Measurements from ENCODE around the gene EED. TPM values are rescaled to one million over a fixed set of nuclear protein-coding genes. Genes with fewer than 3 reads are reported as not detected.
A peak's percentile ranks its signal among the peaks of the same experiment; 100 is the strongest.

Gene EED
- total and polyA plus RNA-seq, 8 donors = 5.1 to 14.0 (median 8.9) TPM

DNA sequence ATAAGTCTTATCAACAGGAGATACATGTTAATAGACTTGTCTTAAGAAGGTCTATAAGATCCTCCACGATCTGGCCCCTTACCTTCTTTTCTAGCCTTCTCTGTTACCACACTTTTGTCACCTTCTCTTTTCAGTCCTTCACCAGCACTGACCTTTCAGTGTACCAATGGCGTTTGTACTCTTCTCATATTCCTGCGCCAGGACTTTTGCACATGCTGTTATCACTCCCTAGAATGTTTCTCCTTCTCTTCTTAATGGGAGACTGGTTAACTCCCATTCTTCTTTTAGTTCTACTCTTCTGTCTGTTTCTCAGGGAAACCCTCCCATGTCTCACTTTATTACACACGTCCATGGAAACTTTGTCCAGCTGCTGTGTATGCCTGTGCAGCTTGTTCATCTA, 4.4 kb upstream of the EED start:
- peaks cover 0 to 7% (median 0%) of the 10 kb centered on the region in 3 donors for H3K4me1 ChIP-seq
- no peaks in the 10 kb centered on the region for H3K36me3 ChIP-seq
- WGBS, 2 donors = 68 to 75% methylated on average over 4 of the region's 4 CpGs
- no peak for ATAC-seq
- intact Hi-C loops (cut with DNase I) = no loop called here
- FAIRE-seq = no peak
- no peaks in the 10 kb centered on the region for H3K27me3 ChIP-seq
- H3K4me3 ChIP-seq = no peak overlapping the region
- TF ChIP-seq, protein P1, sequence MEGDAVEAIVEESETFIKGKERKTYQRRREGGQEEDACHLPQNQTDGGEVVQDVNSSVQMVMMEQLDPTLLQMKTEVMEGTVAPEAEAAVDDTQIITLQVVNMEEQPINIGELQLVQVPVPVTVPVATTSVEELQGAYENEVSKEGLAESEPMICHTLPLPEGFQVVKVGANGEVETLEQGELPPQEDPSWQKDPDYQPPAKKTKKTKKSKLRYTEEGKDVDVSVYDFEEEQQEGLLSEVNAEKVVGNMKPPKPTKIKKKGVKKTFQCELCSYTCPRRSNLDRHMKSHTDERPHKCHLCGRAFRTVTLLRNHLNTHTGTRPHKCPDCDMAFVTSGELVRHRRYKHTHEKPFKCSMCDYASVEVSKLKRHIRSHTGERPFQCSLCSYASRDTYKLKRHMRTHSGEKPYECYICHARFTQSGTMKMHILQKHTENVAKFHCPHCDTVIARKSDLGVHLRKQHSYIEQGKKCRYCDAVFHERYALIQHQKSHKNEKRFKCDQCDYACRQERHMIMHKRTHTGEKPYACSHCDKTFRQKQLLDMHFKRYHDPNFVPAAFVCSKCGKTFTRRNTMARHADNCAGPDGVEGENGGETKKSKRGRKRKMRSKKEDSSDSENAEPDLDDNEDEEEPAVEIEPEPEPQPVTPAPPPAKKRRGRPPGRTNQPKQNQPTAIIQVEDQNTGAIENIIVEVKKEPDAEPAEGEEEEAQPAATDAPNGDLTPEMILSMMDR (IDR thresholded peaks at IDR 0.05) = no peak
- H3K27ac ChIP-seq = no peak overlapping the region
- DNase-seq = no peak
- H3K9me3 ChIP-seq = no peaks in the 10 kb centered on the region

DNA sequence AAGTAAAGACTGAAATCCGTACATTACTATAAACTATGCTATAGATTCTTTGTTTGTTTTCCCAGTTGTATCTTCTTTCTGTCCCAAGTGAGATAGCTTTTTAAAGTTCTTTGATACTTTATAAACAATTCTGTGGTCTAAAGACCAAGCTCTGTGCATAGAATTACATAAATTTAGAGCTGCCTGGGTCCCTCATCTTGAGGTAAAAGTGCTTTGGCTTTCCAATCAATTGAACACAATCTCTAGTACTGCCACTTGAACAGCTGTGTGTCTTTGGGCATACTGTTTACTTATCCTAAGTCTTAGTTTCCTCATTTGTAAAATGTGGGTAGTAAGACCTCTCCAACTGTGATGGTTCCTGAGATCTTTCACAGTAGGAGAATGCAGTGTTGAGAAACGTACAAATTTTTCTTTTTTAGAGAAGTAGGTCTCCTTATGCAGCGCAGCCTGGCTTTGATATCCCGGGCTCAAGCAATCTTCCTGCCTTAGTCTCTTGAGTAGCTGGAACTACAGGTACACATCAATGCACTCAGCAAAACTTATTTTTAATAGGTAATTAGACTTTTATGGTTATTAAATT, 2.5 kb upstream of the EED start:
- 82 to 87% methylated on average over 4 of the region's 4 CpGs for WGBS, 2 donors
- Histone ChIP-seq H3K27ac (no peak overlapping the region), H3K36me3 (no peaks in the 10 kb centered on the region), H3K9me3 (no peaks in the 10 kb centered on the region), H3K27me3 (no peaks in the 10 kb centered on the region), H3K4me1 (peaks cover 0 to 17% (median 8%) of the 10 kb centered on the region in 3 donors), H3K4me3 (no peak overlapping the region)
- FAIRE-seq (no peak), DNase-seq (no peak), ATAC-seq (no peak)
- intact Hi-C loops (cut with DNase I) = no loop called here
- TF ChIP-seq, protein P1 (IDR thresholded peaks at IDR 0.05) = no peak

DNA sequence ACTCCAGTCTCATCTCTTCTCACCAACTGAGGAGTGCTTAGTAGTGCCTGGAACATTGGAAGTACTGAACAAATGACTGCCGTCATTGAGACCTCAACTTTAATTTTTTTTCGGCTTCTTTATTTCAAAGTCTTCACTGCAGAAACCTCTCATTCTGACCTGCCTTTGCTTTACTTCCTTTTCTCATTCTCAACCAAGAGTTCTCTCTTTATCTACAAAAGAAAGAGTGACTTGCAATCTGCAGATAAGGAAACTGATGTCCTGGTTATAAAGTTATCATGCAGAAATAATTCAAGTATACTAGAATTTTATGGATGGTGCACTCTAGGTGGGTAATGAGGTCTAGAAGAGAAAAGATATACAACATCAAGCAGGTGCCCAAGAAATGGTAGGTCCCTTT, 1.2 kb upstream of the EED start:
- Histone ChIP-seq H3K27ac (peak overlapping the region in 1 of 4 donors; percentile 99), H3K36me3 (no peaks in the 10 kb centered on the region), H3K9me3 (no peaks in the 10 kb centered on the region), H3K4me1 (peaks cover 0 to 25% (median 12%) of the 10 kb centered on the region in 3 donors), H3K4me3 (no peak overlapping the region), H3K27me3 (no peaks in the 10 kb centered on the region)
- intact Hi-C loops (cut with DNase I) = no loop called here
- no peak for ATAC-seq
- TF ChIP-seq, protein P1 (IDR thresholded peaks at IDR 0.05) = no peak
- WGBS, 2 donors = 83 to 88% methylated on average over 2 of the region's 2 CpGs
- FAIRE-seq = no peak
- DNase-seq = no peak

DNA sequence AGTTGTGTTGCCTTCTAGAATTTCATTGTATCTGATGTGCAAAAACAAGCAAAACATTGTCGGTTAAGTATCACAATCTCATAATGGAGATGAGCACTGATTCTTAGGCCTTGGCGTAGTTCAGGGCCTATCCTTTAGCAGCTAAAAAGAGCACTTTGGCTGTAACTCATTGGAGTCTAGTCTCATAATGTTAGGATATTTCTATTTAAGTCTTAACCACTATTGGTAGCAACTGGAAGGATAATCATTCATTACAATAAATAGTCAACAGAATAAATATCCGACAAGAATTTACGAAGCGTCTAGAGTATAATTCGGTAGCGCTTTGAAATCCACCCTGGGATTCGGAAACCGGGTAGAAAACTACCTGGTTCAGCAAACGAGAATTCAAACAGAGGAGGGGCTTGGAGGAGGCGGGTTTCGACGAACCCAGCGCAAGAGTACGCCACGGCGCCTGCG, 461 bp upstream of the EED start:
- no peaks in the 10 kb centered on the region for H3K27me3 ChIP-seq
- DNase-seq (peak; percentile 84 to 94 (median 88)), ATAC-seq (peak; percentile 86 to 94 (median 88)), FAIRE-seq (peak; percentile 29)
- no peaks in the 10 kb centered on the region for H3K36me3 ChIP-seq
- intact Hi-C loops (cut with DNase I) = no loop called here
- H3K27ac ChIP-seq = peak overlapping the region; percentile 96 to 99 (median 98)
- peak overlapping the region; percentile 59 to 86 (median 70) for H3K4me3 ChIP-seq
- WGBS, 2 donors = 0 to 1% methylated on average over 18 of the region's 18 CpGs
- TF ChIP-seq, protein P1 (IDR thresholded peaks at IDR 0.05) = no peak
- peaks cover 0 to 25% (median 12%) of the 10 kb centered on the region in 3 donors for H3K4me1 ChIP-seq
- no peaks in the 10 kb centered on the region for H3K9me3 ChIP-seq
